GM06990 (cell line): Measurements from ENCODE around the gene USP34.
"Not testable (repeated sequence)": the region's sequence is repeated elsewhere in the genome, so short reads cannot be mapped to it uniquely, and the experiment has no call there.

Experiments used
- DNase-seq: peaks from one replicate; pipeline ENCODE4 v3.0.0-alpha.2; 2011; ENCODE audit not compliant: insufficient read length; ENCODE audit errors: extremely low read depth
- H3K27me3 ChIP-seq: replicated peaks from 2 replicates; pipeline ENCODE4 v1.6.0; 2011; ENCODE audit warnings: low read length; ENCODE audit not compliant: control insufficient read depth, insufficient read depth
- H3K36me3 ChIP-seq: 2 replicates; pipeline ENCODE4 v1.5.1; 2011; ENCODE audit warnings: low read length; ENCODE audit not compliant: control insufficient read depth, insufficient read depth
- H3K4me3 ChIP-seq: replicated peaks from 2 replicates; pipeline ENCODE4 v1.5.1; 2011; ENCODE audit warnings: low read depth, mild to moderate bottlenecking, control low read depth, low read length
- CTCF ChIP-seq: IDR thresholded peaks from 2 replicates; pipeline ENCODE4 v1.5.1; 2011; ENCODE audit warnings: low read length, control low read depth, mild to moderate bottlenecking, inconsistent platforms; ENCODE audit not compliant: insufficient read depth, poor library complexity, severe bottlenecking

The USP34 gene

GRCh38 chr2:61499060-61499459 lies 28.2 kb upstream of the USP34 start:
- DNase-seq = no peak
- H3K4me3 ChIP-seq = no peak overlapping the region
- no peak for TF ChIP-seq CTCF
- no peaks in the 10 kb centered on the region for H3K27me3 ChIP-seq
- H3K36me3 ChIP-seq = peaks cover 9% of the 10 kb centered on the region

- no peak for TF ChIP-seq CTCF
- H3K27me3 ChIP-seq = no peaks in the 10 kb centered on the region
- DNase-seq = no peak
- H3K4me3 ChIP-seq = no peak overlapping the region
- H3K36me3 ChIP-seq = peaks cover 13% of the 10 kb centered on the region
Measured at GRCh38 chr2:61493523-61493942, 22.6 kb upstream of the USP34 start.

DNA sequence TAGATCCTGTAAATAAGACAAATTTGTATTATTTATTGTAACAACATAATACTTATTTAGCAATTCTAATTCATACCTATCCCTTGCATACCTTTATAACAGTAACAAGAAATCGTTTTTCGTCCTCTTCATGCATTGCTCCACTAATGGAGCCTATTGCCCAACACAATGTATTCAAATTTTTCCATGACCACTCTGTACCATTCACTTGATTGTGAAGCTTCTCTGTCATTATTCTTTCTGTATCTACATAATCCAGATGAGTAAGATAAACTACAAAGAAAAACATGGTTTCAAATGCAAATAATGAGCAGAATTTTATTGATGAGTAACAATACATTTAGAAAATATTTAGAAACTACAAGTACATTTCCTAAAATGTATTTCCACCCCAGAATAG lies 21.6 kb upstream of the USP34 start:
- Histone ChIP-seq H3K27me3 (no peaks in the 10 kb centered on the region), H3K4me3 (no peak overlapping the region), H3K36me3 (peaks cover 13% of the 10 kb centered on the region)
- no peak for TF ChIP-seq CTCF
- no peak for DNase-seq

- peaks cover 3% of the 10 kb centered on the region for H3K36me3 ChIP-seq
- no peak overlapping the region for H3K4me3 ChIP-seq
- TF ChIP-seq CTCF = no peak
- DNase-seq = no peak
- no peaks in the 10 kb centered on the region for H3K27me3 ChIP-seq
Measured at GRCh38 chr2:61485281-61485680, 14.4 kb upstream of the USP34 start.

GRCh38 chr2:61478086-61478485 lies 7.2 kb upstream of the USP34 start:
- H3K4me3 ChIP-seq = no peak overlapping the region
- no peak for DNase-seq
- H3K27me3 ChIP-seq = no peaks in the 10 kb centered on the region
- H3K36me3 ChIP-seq = peaks cover 7% of the 10 kb centered on the region
- no peak for TF ChIP-seq CTCF

DNA sequence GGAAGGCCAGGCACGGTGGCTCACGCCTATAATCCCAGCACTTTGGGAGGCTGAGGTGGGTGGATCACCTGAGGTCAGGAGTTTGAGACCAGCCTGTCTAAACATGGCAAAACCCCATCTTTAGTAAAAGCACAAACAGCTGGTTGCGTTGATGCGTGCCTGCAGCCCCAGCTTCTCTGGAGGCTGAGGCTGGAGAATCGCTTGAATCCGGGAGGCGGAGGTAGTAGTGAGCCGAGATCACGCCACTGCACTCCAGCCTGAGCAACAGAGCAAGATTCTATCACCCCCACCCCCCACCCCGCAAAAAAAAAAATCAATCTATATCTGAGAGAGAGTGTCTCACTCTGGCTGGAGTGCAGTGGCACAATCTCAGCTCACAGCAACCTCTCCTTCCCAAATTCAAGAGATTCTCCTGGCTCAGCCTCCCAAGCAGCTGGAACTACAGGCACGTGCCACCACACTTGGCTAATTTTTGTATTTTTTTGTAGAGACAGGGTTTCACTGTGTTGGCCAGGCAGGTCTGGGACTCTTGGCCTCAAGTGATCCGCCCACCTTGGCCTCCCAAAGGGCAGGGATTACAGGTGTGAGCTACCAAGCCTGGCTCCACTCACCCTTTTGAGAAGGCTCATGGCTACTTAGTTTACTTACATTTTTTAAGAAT lies 6.2 kb upstream of the USP34 start:
- DNase-seq, H3K4me3 ChIP-seq, H3K27me3 ChIP-seq, H3K36me3 ChIP-seq: not testable (repeated sequence)
